HCT116 (cell line): Measurements from ENCODE around the gene TBC1D13.
"Not testable (repeated sequence)": the region's sequence is repeated elsewhere in the genome, so short reads cannot be mapped to it uniquely, and the experiment has no call there.

Experiments
- ELF1 ChIP-seq: IDR thresholded peaks from 2 replicates; pipeline ENCODE4 v1.6.1; 2012; ENCODE audit warnings: low read depth, borderline replicate concordance
- POLR2A ChIP-seq: IDR thresholded peaks from 2 replicates; pipeline ENCODE4 v1.7.0; 2011; ENCODE audit warnings: borderline replicate concordance; ENCODE audit not compliant: insufficient read depth, insufficient read length; ENCODE audit errors: extremely low read depth
- TCF7L2 ChIP-seq: IDR thresholded peaks from 2 replicates; pipeline ENCODE4 v1.7.0; 2011; ENCODE audit warnings: borderline replicate concordance, inconsistent platforms; ENCODE audit not compliant: insufficient read depth, insufficient read length; ENCODE audit errors: extremely low read depth
- TF ChIP-seq, protein P1 (sequence below), 3 experiments: fragments of 200-600 bp in 1 of 3; sonication (generic) in 1 of 3; IDR thresholded peaks in 2 of 3; conservative IDR thresholded peaks in 1 of 3; 2 replicates each; pipeline ENCODE4 v1.5.1; 2012 to 2017; ENCODE audit warnings: low read depth in 2 of 3, low read length in 2 of 3, antibody characterized with exemption in 1 of 3, borderline replicate concordance in 1 of 3, control low read depth in 1 of 3, mild to moderate bottlenecking in 1 of 3, mixed read lengths in 1 of 3, mixed run types in 1 of 3, moderate library complexity in 1 of 3; ENCODE audit not compliant: insufficient read depth in 1 of 3

DNA sequence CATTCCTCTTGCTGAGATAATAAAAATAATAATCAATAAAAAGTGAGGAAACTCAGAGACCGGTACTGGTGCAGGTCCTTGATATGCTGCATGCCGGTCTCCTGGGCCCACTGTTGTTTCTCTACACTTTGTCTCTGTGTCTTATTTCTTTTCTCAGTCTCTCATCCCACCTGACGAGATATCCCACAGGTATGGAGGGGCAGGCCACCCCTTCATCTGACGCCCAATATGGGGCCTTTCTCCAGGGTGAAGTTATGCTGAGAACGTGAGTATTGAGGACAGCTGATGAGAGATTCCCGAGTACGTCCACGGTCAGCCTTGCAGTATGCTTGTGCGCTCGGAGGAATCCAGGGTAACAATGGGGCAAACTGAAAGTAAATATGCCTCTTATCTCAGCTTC is 64.0 kb downstream of the TBC1D13 start:
- TF ChIP-seq TCF7L2, ELF1, POLR2A: not testable (repeated sequence)
- TF ChIP-seq, protein P1, sequence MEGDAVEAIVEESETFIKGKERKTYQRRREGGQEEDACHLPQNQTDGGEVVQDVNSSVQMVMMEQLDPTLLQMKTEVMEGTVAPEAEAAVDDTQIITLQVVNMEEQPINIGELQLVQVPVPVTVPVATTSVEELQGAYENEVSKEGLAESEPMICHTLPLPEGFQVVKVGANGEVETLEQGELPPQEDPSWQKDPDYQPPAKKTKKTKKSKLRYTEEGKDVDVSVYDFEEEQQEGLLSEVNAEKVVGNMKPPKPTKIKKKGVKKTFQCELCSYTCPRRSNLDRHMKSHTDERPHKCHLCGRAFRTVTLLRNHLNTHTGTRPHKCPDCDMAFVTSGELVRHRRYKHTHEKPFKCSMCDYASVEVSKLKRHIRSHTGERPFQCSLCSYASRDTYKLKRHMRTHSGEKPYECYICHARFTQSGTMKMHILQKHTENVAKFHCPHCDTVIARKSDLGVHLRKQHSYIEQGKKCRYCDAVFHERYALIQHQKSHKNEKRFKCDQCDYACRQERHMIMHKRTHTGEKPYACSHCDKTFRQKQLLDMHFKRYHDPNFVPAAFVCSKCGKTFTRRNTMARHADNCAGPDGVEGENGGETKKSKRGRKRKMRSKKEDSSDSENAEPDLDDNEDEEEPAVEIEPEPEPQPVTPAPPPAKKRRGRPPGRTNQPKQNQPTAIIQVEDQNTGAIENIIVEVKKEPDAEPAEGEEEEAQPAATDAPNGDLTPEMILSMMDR (IDR thresholded peaks at IDR 0.05 in 2 of 3, conservative IDR thresholded peaks at IDR 0.05 in 1 of 3; ENCODE audit: borderline replicate concordance in 1 of 3, insufficient read depth in 1 of 3, low read depth in 2 of 3, low read length in 2 of 3): not testable (repeated sequence)
